SK-N-SH (cell line): ENCODE measurements around the gene SLC5A9. TPM values are rescaled to one million over a fixed set of nuclear protein-coding genes. Genes with fewer than 3 reads are reported as not detected.
A peak's percentile ranks its signal among the peaks of the same experiment; 100 is the strongest.

ENCODE experiments used
- CTCF ChIA-PET: fragments of 300-600, 350-600 bp; formaldehyde crosslinking; extraction: SDS; loops from one replicate; lab custom pipeline; 2021; lab: Yijun Ruan, JAX
- POLR2A ChIA-PET: fragments of 350-600 bp; sonication (Branson Sonifier 250); formaldehyde crosslinking; extraction: SDS; loops from one replicate; lab custom pipeline; 2020; ENCODE audit warnings: antibody characterized with exemption, inconsistent platforms; lab: Yijun Ruan, JAX
- DNase-seq: peaks from one replicate; pipeline ENCODE4 v3.0.0; 2012
- H2AFZ ChIP-seq: fragments of 200-600 bp; sonication (generic); 2 replicates; pipeline ENCODE4 v1.8.1; 2016; ENCODE audit warnings: antibody characterized with exemption, mild to moderate bottlenecking, low read depth
- H3F3A ChIP-seq: fragments of 200-600 bp; sonication (generic); replicated peaks from 2 replicates; pipeline ENCODE3; 2016; ENCODE audit warnings: antibody characterized with exemption, mild to moderate bottlenecking; ENCODE audit not compliant: insufficient read depth
- H3K27ac ChIP-seq, 2 experiments: fragments of 200-500 bp in 1 of 2; fragments of 200-600 bp in 1 of 2; sonication (Bioruptor generic) in 1 of 2; sonication (generic), shearing (Covaris generic) in 1 of 2; 2 replicates each; pipeline versions ENCODE4 v1.5.1 to v1.6.1; 2014 to 2016; ENCODE audit warnings: low read depth in 2 of 2, inconsistent platforms in 1 of 2, low read length in 1 of 2, mild to moderate bottlenecking in 1 of 2, mixed read lengths in 1 of 2
- H3K27me3 ChIP-seq: fragments of 200-600 bp; sonication (generic), shearing (Covaris generic); 2 replicates; pipeline ENCODE4 v1.6.1; 2016; ENCODE audit warnings: mixed run types; ENCODE audit not compliant: insufficient read depth
- H3K36me3 ChIP-seq, 2 experiments: fragments of 200-500 bp in 1 of 2; fragments of 200-600 bp in 1 of 2; sonication (Bioruptor generic) in 1 of 2; sonication (generic) in 1 of 2; replicated peaks in 1 of 2; 2 replicates each; pipeline versions ENCODE3 to v1.5.1; 2014 to 2016; ENCODE audit warnings: low read length in 1 of 2, mild to moderate bottlenecking in 1 of 2; ENCODE audit not compliant: insufficient read depth in 2 of 2, control insufficient read depth in 1 of 2
- H3K4me1 ChIP-seq, 2 experiments: fragments of 200-500 bp in 1 of 2; fragments of 200-600 bp in 1 of 2; sonication (Bioruptor generic) in 1 of 2; sonication (generic), shearing (Covaris generic) in 1 of 2; 2 replicates each; pipeline versions ENCODE4 v1.5.1 to v1.6.1; 2014 to 2016; ENCODE audit warnings: low read depth in 1 of 2, low read length in 1 of 2, mixed run types in 1 of 2; ENCODE audit not compliant: insufficient read depth in 2 of 2, control insufficient read depth in 1 of 2
- H3K4me2 ChIP-seq: fragments of 200-600 bp; sonication (generic), shearing (Covaris generic); 2 replicates; pipeline ENCODE4 v1.6.1; 2017; ENCODE audit warnings: mixed run types
- H3K4me3 ChIP-seq, 2 experiments: fragments of 200-500 bp in 1 of 2; fragments of 200-600 bp in 1 of 2; sonication (Bioruptor generic) in 1 of 2; sonication (generic), shearing (Covaris generic) in 1 of 2; 2 replicates each; pipeline versions ENCODE4 v1.5.1 to v1.8.1; 2014 to 2016; ENCODE audit warnings: low read depth in 2 of 2, inconsistent platforms in 1 of 2, low read length in 1 of 2, mild to moderate bottlenecking in 1 of 2, mixed read lengths in 1 of 2, moderate library complexity in 1 of 2
- H3K79me2 ChIP-seq: fragments of 200-600 bp; sonication (generic); 2 replicates; pipeline ENCODE4 v1.8.1; 2017; ENCODE audit warnings: mild to moderate bottlenecking; ENCODE audit not compliant: insufficient read depth
- H3K9ac ChIP-seq: fragments of 200-600 bp; sonication (generic); 2 replicates; pipeline ENCODE4 v1.6.1; 2017; ENCODE audit warnings: mixed run types
- H3K9me2 ChIP-seq: fragments of 200-600 bp; sonication (generic); 2 replicates; pipeline ENCODE4 v1.6.1; 2017; ENCODE audit warnings: mixed run types
- H3K9me3 ChIP-seq: fragments of 200-600 bp; sonication (generic); 2 replicates; pipeline ENCODE4 v1.6.1; 2017; ENCODE audit warnings: mixed run types, mild to moderate bottlenecking, moderate library complexity
- H4K20me1 ChIP-seq: fragments of 200-600 bp; sonication (generic); 2 replicates; pipeline ENCODE4 v1.6.1; 2017; ENCODE audit warnings: mild to moderate bottlenecking, mixed run types; ENCODE audit not compliant: insufficient read depth
- EP300 ChIP-seq, 2 experiments: IDR thresholded peaks; 2 replicates each; pipeline versions ENCODE4 v1.4.0 to v1.6.1; 2012; ENCODE audit warnings: borderline replicate concordance in 1 of 2, low read depth in 1 of 2, low read length in 1 of 2
- MXI1 ChIP-seq: IDR thresholded peaks from 2 replicates; pipeline ENCODE4 v1.6.1; 2012; ENCODE audit warnings: mild to moderate bottlenecking, low read depth, low read length, improper control_type of control experiment
- RAD21 ChIP-seq: IDR thresholded peaks from 2 replicates; pipeline ENCODE4 v1.6.1; 2012; ENCODE audit warnings: mild to moderate bottlenecking, low read length
- SMC3 ChIP-seq: IDR thresholded peaks from 2 replicates; pipeline ENCODE4 v1.6.1; 2012; ENCODE audit warnings: low read depth, low read length, improper control_type of control experiment
- TAF1 ChIP-seq: IDR thresholded peaks from 2 replicates; pipeline ENCODE4 v1.6.1; 2012; ENCODE audit warnings: low read depth, mild to moderate bottlenecking, low read length, moderate library complexity, borderline replicate concordance
- WGBS: methylation state at CpG from one replicate; pipeline ENCODE4 v1.1.6; 2017; ENCODE audit warnings: low lambda C conversion rate; 5-methylcytosine and 5-hydroxymethylcytosine counted together
- polyA plus RNA-seq, 3 experiments: library from polyadenylated mRNA; depleted of rRNA; stranded (reverse); fragments of >200 nt; gene quantifications; 2 replicates each; pipeline ENCODE4 v1.2.3, GENCODE V29; 2012
- TF ChIP-seq, protein P1 (sequence below): IDR thresholded peaks from 2 replicates; pipeline ENCODE4 v1.4.0; 2012; ENCODE audit warnings: low read depth, borderline replicate concordance
- TF ChIP-seq, protein P2 (sequence below): IDR thresholded peaks from 2 replicates; pipeline ENCODE4; 2012
- TF ChIP-seq, protein P3 (sequence below): fragments of 150-350 bp; IDR thresholded peaks from 2 replicates; pipeline ENCODE4 v1.6.1; 2016; ENCODE audit warnings: mild to moderate bottlenecking, low read depth, low read length
- TF ChIP-seq, protein P4 (sequence below): fragments of 200-600 bp; sonication (generic); IDR thresholded peaks from 2 replicates; pipeline ENCODE4 v1.6.1; 2017; ENCODE audit warnings: antibody characterized with exemption, mild to moderate bottlenecking, moderate library complexity

The SLC5A9 gene
- polyA plus RNA-seq, 1 of the 3 experiments (the other 2 are of a cell fraction), result not detected

DNA sequence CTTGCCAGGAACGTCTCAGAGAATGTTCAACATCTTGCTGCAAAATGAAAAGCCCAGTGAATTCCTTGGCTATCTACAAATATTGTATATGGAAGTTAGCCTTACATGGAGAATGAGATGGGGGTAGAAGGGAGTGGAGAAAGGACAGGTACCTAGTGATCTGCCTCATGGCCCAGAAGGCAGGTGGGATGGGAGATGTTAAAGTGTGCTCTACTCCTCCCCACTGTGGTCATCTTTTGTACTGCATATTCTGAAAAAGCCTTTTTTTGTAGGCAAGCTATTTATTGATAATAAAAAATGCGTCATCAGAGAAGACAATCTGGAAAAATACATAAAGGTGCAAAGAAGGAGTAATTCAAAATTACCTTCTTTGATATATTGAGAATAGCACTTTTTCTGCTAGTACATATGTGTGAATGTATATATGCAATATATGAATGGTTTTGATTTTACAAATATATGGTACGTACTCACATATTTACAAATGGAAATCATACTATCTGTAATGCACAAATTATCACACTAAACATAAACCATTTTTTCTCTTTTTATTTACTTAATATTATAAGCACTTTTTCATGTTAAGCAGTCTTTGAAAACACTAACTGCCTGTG lies 19.1 kb upstream of the SLC5A9 start:
- no peak overlapping the region for H3K4me2 ChIP-seq
- no peaks in the 10 kb centered on the region for H3K36me3 ChIP-seq
- H3F3A ChIP-seq, result no peaks in the 10 kb centered on the region
- TF ChIP-seq, protein P1, sequence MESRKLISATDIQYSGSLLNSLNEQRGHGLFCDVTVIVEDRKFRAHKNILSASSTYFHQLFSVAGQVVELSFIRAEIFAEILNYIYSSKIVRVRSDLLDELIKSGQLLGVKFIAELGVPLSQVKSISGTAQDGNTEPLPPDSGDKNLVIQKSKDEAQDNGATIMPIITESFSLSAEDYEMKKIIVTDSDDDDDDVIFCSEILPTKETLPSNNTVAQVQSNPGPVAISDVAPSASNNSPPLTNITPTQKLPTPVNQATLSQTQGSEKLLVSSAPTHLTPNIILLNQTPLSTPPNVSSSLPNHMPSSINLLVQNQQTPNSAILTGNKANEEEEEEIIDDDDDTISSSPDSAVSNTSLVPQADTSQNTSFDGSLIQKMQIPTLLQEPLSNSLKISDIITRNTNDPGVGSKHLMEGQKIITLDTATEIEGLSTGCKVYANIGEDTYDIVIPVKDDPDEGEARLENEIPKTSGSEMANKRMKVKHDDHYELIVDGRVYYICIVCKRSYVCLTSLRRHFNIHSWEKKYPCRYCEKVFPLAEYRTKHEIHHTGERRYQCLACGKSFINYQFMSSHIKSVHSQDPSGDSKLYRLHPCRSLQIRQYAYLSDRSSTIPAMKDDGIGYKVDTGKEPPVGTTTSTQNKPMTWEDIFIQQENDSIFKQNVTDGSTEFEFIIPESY, result no peak
- TF ChIP-seq, protein P2, sequence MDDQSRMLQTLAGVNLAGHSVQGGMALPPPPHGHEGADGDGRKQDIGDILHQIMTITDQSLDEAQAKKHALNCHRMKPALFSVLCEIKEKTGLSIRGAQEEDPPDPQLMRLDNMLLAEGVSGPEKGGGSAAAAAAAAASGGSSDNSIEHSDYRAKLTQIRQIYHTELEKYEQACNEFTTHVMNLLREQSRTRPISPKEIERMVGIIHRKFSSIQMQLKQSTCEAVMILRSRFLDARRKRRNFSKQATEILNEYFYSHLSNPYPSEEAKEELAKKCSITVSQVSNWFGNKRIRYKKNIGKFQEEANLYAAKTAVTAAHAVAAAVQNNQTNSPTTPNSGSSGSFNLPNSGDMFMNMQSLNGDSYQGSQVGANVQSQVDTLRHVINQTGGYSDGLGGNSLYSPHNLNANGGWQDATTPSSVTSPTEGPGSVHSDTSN, result no peak
- TF ChIP-seq EP300 (IDR thresholded peaks at IDR 0.05; ENCODE audit: borderline replicate concordance in 1 of 2, low read depth in 1 of 2, low read length in 1 of 2) (no peak), RAD21 (peak; percentile 55), MXI1 (no peak), TAF1 (no peak), SMC3 (peak; percentile 55; the same call in 1 of the 2 replicates)
- TF ChIP-seq, protein P3, sequence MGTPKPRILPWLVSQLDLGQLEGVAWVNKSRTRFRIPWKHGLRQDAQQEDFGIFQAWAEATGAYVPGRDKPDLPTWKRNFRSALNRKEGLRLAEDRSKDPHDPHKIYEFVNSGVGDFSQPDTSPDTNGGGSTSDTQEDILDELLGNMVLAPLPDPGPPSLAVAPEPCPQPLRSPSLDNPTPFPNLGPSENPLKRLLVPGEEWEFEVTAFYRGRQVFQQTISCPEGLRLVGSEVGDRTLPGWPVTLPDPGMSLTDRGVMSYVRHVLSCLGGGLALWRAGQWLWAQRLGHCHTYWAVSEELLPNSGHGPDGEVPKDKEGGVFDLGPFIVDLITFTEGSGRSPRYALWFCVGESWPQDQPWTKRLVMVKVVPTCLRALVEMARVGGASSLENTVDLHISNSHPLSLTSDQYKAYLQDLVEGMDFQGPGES, result no peak
- TF ChIP-seq, protein P4, sequence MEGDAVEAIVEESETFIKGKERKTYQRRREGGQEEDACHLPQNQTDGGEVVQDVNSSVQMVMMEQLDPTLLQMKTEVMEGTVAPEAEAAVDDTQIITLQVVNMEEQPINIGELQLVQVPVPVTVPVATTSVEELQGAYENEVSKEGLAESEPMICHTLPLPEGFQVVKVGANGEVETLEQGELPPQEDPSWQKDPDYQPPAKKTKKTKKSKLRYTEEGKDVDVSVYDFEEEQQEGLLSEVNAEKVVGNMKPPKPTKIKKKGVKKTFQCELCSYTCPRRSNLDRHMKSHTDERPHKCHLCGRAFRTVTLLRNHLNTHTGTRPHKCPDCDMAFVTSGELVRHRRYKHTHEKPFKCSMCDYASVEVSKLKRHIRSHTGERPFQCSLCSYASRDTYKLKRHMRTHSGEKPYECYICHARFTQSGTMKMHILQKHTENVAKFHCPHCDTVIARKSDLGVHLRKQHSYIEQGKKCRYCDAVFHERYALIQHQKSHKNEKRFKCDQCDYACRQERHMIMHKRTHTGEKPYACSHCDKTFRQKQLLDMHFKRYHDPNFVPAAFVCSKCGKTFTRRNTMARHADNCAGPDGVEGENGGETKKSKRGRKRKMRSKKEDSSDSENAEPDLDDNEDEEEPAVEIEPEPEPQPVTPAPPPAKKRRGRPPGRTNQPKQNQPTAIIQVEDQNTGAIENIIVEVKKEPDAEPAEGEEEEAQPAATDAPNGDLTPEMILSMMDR, result peak; percentile 68
- H3K9ac ChIP-seq, result no peak overlapping the region
- H3K4me1 ChIP-seq, result no peaks in the 10 kb centered on the region
- H3K79me2 ChIP-seq, result no peaks in the 10 kb centered on the region
- peak; percentile 61 for DNase-seq
- no peak overlapping the region for H3K4me3 ChIP-seq
- WGBS, result 74% methylated on average over 3 of the region's 3 CpGs
- H2AFZ ChIP-seq, result no peak overlapping the region
- H4K20me1 ChIP-seq, result no peaks in the 10 kb centered on the region
- no peaks in the 10 kb centered on the region for H3K9me3 ChIP-seq
- CTCF ChIA-PET, result interaction anchor here (0.6 to 11.2 kb wide), 55 partner anchors 8 to 1904 kb away, joined by 3 to 191 read pairs (median 4); partner anchors contain the start of gene SLC5A9
- no peak overlapping the region for H3K27ac ChIP-seq
- POLR2A ChIA-PET, result interaction anchor here (0.9 kb wide), 1 partner anchor 32 kb away, joined by 3 read pairs; no protein-coding TSS in a partner anchor
- H3K9me2 ChIP-seq, result no peaks in the 10 kb centered on the region
- no peaks in the 10 kb centered on the region; the same call in 1 of the 2 replicates for H3K27me3 ChIP-seq
